Myocyte (in vitro differentiated cells): ENCODE measurements around the gene TLR2. TPM values are rescaled to one million over a fixed set of nuclear protein-coding genes. Genes with fewer than 3 reads are reported as not detected.
A peak's percentile ranks its signal among the peaks of the same experiment; 100 is the strongest.
"Not testable (repeated sequence)": the region's sequence is repeated elsewhere in the genome, so short reads cannot be mapped to it uniquely, and the experiment has no call there.

Experiments used
- DNase-seq: peaks from one replicate; pipeline ENCODE4 v3.0.0-alpha.2; 2012; ENCODE audit warnings: low read depth
- total RNA-seq: library from RNA; depleted of rRNA; stranded (reverse); fragments of >200 nt; gene quantifications from 2 replicates; pipeline ENCODE4 v1.2.3, GENCODE V29; 2014

TLR2 gene
- total RNA-seq, 1 donor from 2014 or later = not detected

DNA sequence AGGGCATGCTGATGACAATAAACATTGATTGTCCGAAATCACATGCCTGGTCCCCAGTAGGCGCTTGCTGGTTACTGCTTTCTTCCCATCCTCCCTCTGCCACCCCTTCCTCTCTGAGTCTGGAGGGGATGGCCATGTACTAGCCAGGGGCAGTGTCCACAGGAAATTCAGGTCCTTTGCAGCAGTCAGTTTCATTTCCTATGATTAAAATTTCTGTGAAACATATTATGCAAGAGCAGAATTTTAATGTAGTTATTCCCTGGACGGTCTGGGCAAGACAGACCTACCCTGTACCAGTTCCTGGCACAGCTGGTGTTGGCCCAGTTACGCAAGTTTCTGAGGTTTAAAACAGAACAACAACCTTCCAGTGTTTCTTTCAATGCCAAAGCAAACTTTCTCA, 28.2 kb upstream of the TLR2 start:
- DNase-seq = peak; percentile 55

DNA sequence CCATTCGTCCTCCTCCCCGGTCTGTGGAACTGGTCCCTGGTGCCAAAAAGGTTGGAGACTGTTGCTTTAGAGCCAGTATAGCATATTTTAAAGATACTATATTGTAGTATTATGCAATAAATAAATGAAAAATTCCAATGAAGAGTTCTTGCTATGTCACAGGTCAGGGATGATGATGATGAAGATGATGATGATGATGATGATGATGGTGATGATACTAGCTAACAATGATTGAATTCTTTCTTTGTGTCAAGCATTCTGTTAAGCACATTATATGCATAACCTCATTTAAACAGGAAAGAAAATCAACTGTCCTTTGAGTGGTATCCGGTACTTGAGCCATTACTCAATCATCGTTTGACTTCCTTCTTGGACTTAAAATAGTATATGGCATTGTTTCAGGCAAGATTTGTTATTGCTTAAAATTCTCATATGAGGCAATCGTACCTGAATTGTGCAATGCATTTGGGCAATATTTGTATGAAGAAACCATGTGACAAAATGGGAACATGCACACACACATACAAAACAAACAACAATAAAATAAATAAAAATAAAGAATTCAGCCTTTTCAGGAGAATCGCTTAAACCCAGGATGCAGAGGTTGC, 22.8 kb upstream of the TLR2 start:
- no peak for DNase-seq

DNA sequence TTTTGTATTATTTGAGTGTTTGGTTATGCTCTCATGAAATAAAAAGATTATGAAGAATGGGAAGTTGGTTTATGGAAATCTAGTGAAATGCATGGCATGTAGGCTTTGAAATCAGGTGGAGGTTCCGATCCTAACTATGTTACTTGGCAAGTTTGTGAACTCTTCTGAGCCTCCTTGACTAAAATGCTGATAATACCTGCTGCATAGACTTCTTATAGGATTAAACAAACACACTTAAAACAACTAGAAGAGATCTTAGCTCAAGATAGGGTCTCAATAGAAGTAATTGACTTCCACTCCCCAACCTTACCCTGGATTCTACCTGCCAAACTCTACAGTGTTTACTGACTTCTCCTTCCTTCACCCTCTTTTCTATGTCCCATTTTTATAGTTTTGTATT, 22.2 kb upstream of the TLR2 start:
- DNase-seq = no peak

DNA sequence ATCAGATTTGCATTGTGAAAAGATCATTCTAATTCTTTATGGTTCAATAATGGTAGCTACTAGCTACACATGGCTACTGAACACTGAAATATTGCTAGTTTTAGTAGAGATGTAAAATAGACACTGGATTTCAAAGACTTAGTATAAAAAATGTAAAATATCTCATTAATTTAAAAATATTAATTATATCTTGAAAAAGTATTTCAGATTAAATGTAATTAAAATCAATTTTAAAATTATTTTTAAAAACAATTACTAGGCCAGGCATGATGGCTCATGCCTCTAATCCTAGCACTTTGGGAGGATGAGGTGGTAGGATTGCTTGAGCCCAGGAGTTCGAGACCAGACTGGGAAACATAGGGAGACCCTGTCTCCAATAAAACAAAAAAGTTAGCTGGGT, 20.4 kb upstream of the TLR2 start:
- no peak for DNase-seq

DNA sequence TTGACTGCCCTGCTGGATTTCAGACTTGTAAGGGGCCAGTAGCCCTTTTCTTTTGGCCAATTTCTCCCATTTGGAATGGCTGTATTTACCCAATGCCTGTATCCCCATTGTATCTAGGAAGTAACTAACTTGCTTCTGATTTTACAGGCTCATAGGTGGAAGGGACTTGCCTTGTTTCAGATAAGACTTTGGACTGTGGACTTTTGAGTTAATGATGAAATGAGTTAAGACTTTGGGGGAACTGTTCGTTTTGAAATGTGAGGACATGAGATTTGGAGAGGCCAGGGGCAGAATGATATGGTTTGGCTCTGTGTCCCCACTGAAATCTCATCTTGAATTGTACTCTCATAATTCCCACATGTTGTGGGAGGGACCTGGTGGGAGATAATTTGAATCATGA, 17.6 kb upstream of the TLR2 start:
- not testable (repeated sequence) for DNase-seq

DNA sequence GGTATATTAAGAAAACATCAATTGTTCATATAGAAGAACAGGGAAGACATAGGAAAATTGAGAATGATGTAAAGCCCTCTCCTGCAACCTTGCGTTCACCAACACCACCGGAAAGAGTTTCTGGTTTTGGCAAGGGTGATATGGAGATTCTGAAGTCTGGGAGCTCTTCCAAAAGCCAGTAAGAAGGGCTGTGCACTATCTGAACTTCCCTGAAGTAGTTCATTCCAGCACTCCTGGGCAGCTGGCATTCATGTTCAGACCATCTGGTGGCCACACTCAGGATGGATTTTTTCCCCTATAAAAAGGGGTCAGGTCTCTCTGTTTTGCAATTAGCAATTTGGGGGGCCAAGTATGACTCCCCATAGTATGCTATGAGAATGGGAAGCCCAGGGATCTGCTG, 15.4 kb upstream of the TLR2 start:
- DNase-seq = no peak

DNA sequence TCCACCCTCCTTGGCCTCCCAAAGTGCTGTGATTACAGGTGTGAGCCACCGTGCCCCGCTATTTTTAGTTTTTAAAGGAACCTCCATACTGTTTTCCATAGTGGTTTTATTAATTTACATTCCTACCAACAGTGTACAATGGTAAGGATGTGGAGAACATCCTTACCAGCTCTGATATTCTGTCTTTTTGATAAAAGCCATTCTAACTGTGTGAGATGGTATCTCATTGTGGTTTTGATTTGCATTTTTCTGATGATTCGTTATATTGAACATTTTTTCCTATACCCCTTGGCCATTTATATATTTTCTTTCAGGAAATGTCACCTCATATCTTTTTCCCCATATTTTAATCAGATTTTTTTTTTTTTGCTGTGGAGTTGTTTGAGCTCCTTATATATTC, 14.2 kb upstream of the TLR2 start:
- no peak for DNase-seq

DNA sequence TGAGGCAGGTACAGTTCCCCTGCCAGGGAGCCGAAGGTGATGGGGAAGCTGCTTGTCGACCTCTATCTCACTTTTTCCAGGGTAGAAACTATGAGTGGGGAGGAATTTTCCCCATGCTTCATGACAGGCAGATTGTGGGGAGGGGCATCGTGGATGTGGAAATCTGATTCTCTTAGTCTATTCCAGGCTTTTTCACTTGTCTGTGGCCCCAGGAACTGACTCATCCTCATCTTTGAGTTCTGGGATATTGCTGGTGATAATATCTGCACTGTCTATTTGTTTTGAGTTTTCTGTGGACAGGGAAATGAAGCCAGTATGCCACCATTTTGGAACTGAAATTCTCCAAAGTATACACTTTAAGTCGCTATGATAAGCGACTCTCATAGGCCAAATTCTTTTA, 7.6 kb upstream of the TLR2 start:
- DNase-seq = no peak

DNA sequence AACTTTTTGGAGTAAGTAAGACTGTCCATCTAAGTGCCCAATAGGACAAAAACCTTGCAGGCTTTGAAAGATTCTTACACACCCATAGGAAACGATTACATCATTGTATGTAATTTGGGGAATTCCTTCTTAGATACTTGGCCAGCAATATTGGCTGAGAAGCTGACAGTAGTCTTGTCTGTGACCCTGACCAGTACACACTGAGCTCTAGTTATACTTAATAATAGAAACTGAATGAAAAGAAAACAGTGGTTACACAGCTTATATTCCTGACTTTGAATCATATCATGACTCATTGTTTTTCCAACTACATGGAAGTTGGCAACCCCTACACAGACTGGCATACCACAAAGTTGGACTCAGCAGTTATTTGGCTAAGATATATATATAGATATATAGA, 7.1 kb upstream of the TLR2 start:
- peak; percentile 43 for DNase-seq

DNA sequence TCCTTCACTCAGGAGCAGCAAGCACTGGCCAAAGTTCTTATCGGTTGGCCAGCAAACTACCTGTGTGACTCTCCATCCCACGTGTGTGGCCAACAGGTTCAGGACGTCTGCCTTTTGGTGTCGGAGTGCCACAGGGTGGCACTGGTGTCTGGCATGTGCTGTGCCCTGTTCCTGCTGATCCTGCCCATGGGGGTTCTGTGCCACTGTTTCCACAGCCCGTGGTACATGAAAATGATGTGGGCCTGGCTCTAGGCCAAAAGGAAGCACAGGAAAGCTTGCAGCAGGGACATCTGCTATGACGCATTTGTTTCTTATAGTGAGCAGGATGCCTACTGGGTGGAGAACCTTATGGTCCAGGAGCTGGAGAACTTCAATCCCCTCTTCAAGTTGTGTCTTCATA, 4.6 kb upstream of the TLR2 start:
- DNase-seq = no peak

DNA sequence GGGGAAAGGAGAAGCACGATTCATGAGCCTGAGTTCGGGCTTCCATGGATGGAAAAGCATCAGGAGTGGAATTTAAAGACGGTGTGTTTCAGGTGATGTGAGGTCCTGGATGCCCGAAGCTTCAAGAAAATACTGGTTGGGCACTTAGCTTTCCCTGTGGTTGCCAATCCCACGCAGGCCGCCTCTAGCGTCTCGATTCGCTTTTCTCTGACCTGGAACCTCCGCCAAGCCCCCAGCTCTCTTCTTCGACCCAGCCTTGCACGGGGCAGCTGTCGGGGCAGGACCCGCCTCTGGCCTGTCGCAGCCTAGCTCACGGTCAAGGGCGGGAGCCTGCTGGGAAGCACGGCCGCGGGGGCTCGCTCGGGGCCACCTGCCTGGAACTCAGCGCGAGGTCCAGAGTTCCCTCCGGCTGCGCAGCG, 308 bp upstream of the TLR2 start:
- DNase-seq = peak; percentile 4

DNA sequence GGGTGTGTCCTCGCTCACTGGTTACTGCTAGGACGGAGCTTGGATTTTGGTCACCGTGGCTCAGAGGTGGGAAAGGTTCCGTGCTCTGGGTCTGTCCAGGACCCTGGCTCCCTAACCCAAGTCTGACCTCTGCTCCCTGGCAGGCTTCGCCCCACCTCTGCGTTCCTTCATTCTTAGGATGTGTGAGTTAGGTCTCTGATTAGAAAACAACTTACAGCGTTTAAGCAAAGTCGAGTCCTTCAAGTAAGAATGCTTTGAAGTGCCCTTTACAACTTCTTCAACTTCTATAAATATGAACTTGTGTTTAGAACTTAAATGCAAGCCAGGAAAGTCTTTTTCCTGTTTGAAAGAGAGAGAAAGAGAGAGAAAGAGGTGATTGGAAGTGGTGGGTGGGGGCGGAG, 891 bp downstream of the TLR2 start:
- no peak for DNase-seq

DNA sequence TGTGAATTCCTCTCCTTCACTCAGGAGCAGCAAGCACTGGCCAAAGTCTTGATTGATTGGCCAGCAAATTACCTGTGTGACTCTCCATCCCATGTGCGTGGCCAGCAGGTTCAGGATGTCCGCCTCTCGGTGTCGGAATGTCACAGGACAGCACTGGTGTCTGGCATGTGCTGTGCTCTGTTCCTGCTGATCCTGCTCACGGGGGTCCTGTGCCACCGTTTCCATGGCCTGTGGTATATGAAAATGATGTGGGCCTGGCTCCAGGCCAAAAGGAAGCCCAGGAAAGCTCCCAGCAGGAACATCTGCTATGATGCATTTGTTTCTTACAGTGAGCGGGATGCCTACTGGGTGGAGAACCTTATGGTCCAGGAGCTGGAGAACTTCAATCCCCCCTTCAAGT, 20.4 kb downstream of the TLR2 start:
- no peak for DNase-seq

DNA sequence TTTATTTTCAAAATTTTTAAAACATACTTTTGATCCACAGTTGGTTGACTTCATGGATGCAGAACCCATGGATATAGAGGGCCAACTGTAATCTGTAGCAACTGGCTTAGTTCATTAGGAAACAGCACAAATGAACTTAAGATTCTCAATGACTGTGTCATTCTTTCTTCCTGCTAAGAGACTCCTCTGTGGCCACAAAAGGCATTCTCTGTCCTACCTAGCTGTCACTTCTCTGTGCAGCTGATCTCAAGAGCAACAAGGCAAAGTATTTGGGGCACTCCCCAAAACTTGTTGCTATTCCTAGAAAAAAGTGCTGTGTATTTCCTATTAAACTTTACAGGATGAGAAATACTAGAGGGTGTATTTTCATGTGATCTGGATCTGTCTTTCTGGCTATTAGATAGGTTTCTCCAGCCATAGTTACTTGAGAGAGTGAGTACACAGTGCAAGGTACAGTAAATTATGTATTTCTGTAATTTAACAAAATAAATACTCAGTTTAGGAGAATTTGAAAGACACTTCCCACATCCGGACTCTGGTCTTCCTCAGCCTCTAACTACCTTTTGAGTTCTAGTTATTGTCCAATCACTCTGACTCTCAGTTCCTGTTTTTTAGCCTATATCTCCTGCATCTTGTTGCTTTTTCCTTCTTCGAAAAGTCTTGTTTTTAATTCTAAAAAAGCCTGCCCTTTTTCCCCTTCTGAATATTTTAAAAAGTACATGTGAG, 21.8 kb downstream of the TLR2 start:
- DNase-seq = no peak

DNA sequence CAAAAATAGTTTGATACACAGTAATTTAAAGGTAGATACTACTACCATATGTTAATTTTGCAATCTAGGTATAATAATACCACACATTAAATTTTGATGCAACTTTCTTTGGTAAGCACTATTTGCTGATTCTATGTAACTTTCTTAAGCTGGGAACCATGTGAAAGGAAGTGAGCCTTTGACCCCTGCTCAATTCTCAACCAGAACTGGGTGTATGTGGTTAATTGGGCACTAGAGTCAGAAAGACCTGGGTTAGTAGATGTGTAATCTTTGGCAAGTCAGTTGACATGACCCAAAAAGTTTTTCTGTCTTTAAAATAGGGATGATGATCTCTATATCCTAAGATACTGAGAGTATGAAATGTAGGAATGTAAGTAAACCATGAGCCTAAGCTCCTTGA, 22.4 kb downstream of the TLR2 start:
- no peak for DNase-seq

DNA sequence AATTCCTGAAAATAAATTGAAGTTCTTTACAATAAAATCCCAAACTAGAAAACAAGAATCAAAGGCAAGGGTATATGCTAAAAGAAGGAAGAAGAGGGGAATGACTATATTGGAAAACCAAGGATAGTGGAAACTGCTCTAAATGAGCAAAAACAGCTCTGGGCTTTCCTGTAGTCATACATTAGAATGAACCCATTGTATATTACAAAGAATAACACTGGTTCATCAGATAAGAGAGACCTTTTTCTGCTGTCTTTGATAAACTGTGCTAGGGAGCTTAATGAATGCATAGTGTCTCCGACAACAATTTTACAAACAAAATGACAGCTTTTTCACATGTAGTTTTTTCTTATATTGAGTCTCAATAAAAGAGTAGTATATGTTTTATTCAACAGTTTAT, 26.6 kb downstream of the TLR2 start:
- DNase-seq = no peak

DNA sequence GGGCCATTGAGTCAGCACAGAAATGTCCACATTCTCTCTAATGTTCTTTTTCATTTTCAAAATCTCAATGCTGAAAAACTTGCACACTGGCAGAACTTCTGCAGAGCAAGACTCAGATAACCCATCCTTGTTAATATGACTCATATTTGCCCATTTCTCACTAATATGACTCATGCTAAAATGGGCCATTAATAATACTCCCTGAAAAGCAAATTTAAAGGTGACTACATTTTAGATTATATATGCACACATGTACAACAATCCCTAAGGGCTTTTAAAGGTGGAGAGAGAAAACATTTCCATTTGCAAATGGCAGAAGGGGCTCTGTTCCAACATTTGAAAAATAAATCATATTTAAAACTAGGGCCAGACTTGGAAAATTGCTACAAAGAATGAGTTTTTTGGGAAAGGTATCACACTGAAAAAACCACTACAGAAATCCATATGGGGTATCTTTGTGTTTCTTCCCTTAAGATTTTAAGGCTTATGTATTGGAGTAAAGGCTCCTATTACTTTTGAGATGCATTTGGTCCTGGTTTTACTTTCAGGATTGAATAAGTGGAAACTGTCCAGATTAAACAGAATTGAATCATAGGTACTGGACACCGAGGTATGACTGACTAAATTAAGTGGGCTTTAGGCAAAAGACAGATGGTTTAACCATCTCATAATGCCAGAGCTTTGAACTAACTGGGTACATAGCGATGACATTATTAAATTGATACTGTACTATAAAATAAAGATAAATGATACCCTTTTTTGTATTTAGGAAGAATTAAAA, 30.0 kb downstream of the TLR2 start:
- no peak for DNase-seq

DNA sequence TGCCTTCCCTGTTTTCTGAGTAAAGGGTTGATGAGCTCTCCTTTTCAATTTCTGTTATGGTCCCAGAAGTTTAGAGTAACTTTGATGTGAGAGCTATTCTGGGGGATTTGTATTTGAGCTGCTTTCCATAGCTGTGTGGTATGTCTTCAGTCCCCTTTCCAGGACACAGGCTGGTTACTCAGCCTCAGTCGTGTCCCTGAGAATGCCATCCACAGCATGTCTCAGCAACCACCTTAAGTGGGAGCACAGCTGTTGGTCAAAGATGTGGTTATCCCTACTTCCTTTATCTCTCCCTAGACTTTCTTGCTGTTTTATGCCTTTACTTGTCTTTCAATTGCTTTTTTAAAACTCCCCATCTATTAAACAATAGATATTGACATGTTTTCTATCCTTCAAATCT, 38.0 kb downstream of the TLR2 start:
- peak; percentile 28 for DNase-seq

DNA sequence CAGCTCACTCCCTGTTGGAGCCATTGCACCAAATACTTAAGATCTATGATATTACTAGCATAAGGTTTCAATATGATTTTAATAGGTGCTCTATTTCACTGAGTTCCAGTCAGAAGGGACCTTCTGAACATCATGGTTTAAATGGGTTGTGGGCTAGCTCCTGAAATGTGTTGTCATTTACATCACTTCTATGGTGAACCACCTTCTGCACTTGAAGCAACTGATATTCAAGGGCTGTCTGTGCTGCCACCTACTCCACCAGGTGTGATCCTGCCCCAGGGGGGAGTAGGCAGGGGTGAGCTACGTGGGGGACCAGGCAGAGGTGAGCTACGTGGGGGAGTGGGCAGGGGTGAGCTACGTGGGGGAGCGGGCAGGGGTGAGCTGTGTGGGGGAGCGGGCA, 40.5 kb downstream of the TLR2 start:
- DNase-seq = no peak

DNA sequence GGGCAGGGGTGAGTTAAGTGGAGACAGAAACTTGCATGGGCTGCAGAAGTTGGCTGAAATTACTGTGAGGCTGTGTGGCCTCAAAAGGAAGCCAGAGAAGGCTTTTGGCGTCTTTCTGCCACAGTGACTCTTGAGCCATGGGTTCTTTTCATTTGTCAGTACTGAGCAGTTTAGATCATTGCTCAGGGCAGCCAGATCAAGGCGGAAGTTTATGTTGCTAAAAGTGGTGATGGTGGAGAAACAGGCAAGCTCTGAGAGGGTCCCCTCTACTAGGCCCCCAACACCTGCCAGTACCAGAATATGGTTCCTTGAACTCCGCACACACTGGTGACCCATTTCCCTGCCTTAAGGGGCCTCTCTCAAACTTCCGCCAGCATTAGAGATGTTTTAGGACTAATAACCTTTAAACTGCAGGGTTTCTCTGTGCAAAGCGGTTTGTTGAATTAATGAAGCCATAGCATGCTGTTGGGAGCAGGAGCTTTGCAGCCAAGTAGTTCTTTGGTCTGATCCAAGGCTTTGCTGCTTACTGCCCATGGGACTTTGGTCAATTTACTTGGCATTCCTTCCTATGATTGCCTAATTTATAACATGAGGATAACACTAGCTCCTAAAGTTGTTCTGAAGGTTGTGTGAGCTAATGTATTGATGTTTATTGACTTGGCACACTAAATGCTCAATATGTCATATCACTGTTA, 41.2 kb downstream of the TLR2 start:
- DNase-seq = no peak

DNA sequence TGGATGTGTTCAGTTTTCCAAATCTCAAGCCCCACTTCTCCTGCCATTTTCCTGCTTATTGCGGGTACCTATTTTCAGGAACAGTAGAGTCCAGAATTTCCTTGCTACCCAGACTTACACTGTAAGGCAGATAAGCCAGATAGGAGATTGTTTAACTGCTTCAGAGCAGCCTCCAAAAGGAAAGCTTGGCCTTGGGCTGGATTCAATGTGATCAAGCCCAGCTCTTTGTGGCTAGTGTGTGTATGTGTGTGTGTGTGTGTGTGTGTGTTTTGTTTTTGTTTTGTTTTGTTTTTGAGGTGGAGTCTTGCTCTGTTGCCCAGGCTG, 41.7 kb downstream of the TLR2 start:
- DNase-seq = no peak

DNA sequence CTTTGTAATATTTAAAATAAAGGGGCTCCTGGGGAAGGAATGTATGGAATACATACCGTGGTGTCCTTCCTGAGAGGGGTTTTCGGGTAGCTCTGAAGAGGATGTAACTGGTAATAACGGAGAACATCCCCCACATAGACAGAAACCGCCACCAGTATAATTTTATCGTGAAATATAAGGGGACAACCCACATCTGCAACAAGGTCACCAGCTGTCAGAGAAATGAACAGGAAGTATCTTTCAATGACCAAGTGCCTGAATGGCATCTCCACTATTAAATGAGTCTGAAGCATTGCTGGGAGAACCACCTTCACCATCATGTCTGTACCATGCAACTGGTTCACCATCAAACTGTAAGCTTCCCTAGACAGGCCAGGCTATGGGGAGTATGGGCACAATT, 44.1 kb downstream of the TLR2 start:
- DNase-seq = no peak
